Myocyte (in vitro differentiated cells): ENCODE measurements around the gene CDCP1. TPM values are rescaled to one million over a fixed set of nuclear protein-coding genes. Genes with fewer than 3 reads are reported as not detected.
"Not testable (repeated sequence)": the region's sequence is repeated elsewhere in the genome, so short reads cannot be mapped to it uniquely, and the experiment has no call there.

Experiments used
- DNase-seq: peaks from one replicate; pipeline ENCODE4 v3.0.0-alpha.2; 2012; ENCODE audit warnings: low read depth
- total RNA-seq: library from RNA; depleted of rRNA; stranded (reverse); fragments of >200 nt; gene quantifications from 2 replicates; pipeline ENCODE4 v1.2.3, GENCODE V29; 2014

CDCP1 gene
- total RNA-seq, 1 donor from 2014 or later = 2.7 TPM

- no peak for DNase-seq
These were observed 25.1 kb upstream of the CDCP1 start for GRCh38 chr3:45171283-45171682.

DNA sequence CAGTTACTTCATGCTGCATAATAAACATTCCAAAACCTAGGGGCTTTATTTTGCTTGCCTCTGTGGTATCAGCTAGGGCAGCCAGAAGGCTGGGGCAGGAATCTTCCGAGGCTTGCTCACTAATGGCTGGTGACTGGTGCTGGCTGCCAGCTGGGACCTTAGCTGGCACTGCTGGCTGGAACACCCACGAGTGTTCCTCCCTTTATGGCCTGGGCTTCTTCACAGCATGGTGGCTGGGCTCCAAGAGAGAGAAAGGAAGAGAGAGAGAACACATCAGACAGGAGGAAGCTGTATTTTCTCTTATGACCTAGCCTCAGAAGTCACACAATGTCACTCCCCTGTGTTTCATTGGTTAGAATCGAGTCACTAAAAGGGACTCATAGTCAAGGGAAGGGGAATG is 23.9 kb upstream of the CDCP1 start:
- peak; percentile 94 for DNase-seq

DNA sequence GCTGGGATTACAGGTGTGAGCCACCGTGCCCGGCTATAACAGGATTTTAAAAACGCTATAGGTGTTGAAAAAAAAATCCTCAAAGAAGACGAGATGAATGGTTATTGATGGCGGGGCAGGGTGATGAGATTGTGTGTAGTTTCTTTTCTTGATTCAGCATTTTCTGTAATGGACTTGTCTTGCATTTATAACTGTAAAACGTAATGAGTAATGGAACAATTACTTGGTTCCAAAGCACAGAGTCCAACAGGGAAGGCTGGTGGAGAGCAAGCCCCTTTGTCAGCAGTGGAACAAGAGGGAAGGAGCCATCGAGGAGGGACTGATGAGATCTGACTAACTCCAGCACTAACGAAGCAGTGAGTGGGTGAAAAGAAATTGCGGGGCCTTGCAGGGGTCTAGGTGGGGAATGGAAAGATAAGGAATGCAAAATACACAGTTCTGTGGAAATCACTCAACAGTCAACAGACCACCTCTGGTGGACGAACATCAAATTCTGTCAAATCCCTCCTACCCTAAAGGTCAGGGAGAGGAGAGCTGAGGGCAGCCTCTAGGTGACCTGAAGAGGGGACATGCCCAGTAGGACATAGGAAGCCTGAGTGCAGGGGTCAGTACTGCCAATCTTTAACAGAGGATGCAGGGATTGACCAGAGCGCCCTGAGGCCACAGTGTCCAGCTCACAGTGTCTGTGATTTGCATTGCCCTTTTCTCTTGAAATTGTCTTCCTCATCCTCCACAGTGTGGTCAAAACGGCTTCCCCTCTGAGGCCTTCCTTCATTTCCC is 23.1 kb upstream of the CDCP1 start:
- no peak for DNase-seq

DNA sequence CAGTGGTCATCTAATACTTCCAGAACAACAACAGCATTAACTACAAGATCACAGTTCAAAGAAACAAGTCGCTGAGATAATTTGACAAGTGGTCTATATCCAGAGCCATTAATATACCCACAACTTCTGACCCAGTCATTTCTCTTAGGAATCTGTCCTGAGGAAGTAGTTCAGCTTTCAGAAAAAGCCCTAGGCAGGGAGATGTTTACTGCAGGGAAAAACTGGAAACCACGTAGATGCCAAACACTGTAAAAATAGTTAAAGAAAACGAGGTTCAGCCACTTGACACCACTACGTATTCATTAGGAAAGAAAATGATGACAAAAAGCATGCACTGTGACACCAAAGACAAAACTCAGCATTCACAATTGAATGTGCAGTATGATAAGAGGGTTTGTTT is 22.3 kb upstream of the CDCP1 start:
- peak; percentile 67 for DNase-seq

DNA sequence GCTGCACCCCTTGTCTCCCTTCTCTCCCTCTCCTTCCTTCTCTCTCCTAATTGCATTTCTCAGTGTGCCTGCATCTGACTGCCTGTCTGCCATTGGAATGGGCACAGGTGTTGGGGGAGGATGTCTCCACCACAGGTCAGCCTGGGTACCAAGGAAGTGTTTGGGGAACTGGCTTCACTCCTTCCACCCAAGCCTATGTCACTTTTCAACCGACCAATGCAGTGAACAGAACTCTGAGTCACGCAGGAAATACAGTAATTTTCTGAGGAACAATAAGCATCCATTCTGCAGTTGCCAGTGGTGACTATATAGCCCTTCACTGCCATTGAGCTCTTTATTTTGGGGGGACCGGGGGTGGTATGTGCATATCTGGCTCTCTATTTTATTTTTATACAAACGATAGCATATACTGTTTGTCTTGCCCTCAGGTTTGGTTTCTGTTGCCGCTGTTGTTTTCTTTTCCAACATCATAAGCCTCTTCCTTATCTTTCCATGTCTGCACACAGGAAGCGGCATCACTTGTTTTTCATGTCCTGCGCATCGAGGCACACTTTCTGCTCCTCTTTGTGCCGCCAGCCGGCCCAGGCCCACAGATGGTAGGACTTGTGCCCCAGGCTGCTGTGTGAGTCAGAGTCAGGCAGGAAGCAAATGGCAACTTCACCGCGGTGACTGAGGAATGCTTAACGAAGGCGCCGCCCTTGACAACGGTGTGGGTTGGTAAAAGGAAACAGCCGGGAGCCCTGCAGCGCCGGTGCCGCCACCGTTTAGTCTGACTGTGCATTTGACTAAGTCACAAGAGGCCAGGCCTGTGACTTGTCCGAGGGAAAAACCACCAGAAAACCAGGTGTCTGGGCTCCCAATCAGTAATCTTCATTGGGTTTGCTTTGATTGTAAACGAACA is 21.1 kb upstream of the CDCP1 start:
- DNase-seq = peak; percentile 99

DNA sequence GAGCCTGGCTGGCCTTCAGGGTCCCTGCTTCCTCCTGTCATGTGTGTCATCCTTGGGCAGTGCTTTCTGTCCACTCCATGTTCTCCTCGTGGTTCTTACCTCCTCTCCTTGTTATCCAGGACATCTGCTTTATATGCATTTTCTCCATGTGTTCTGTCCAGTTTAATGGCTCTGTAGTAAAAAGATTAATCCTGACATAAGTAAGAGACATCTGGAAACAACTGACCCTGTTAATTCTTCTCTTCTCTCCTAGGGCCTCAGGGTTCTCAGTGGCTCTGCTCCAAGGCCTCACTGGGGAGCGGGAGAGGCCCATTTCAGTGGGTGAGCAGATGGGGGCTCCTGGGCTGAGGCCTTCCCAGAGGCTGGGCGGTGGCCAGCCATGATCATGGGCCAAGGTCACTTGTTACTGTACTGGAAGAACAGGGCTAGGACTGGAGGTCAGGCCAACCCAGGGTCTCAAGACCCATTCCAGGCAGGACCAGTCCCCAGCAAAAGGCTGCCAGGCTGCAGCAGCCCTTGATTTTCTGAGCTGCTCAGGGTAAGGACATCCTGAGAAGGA is 20.2 kb upstream of the CDCP1 start:
- DNase-seq = no peak

GRCh38 chr3:45165497-45166283 is 19.5 kb upstream of the CDCP1 start:
- no peak for DNase-seq

DNA sequence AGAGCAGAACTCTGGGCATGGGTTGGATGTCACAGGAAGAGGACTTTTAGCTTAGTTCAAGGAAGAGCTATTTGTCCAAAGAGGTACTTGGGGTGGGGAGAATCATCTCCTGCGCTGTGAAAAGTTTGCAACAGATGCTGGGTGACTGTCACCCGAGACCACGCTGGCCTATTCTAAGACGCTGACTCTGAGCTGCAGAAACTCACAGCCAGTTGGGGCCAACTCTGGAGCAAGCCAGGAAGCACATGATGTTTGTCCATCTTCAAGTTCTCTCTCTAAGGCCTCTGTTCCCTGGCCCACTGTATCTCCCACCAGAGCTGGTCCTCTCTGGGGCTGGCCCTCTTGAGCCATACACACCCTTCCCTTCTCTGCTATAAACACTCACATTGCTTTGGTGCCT is 17.9 kb upstream of the CDCP1 start:
- peak; percentile 79 for DNase-seq

DNA sequence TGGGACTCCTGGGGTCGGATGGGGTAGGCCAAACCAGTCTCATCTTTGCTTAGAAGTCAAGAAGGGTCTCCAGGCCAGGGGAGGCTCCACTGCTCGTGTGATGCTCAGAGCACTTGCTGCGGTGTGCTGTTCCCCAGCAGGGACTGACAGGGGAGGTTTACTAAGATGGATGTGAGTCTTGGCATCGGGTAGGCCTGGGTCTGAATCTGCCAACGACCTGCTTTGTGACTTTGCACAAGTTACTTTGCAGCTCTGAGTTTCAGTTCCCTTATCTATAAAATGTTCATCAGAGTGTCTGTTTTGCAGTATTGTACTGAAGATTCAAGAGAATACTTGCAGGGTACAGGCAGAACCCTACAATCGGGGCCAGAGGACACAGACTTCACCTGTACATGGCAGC is 17.3 kb upstream of the CDCP1 start:
- no peak for DNase-seq

DNA sequence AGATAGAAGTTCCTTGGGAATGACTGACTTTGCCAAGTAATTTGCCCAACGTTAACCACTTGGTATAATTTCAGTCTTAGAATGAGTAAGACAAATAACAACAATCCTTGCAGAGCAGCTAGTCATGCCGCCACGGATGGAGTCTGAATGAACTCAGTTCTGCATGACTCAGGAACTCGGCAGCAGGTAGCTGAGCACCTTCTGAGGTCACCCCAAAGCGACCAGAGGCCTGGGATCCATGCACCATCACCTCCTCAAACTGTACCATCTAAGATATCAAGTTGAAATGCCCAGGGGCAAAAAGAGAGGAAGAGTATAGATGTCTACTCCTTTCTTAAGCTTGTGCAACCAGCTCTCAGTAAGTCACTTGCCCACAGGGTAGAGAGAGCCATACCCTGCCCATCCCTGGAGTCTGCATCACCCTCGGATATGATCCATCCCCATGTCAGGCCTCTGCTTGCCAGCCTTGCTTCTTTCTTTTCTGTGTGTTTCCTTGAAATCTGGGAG is 8.5 kb upstream of the CDCP1 start:
- no peak for DNase-seq

DNA sequence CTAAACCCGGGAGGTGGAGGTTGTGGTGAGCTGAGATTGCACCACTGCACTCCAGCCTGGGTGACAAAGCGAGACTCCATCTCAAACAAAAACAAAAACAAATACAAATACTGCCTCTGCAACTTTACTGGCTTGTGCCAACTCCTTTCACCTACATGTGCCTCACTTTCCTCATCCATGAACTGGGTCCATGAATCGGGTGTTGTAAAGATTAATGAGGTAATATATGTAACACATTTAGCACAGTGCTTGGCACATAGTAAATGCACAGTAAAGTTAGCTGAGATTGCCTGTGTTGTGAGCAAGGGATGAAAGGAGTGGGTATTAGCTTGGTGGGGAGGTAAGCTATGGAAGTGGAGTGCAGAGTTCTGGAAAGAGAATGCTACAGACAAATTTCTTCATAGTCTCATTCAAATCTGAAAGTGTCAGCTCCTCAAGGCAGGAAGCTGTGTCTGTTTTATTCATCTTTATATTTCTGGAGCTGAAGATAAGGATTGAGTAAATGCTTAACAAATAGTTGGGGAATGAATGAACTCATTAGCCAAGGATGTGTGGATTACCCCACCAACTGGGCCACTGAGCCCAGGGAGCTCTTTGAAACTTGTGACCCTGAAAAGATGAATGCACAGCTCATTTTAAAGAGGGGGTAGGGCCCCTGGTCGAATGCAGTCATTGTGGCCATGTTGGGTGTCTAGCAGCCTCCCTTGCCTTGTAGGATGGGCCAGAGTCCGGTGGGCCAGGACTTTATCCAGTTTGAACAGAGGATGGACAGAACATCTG is 7.7 kb upstream of the CDCP1 start:
- DNase-seq = no peak

DNA sequence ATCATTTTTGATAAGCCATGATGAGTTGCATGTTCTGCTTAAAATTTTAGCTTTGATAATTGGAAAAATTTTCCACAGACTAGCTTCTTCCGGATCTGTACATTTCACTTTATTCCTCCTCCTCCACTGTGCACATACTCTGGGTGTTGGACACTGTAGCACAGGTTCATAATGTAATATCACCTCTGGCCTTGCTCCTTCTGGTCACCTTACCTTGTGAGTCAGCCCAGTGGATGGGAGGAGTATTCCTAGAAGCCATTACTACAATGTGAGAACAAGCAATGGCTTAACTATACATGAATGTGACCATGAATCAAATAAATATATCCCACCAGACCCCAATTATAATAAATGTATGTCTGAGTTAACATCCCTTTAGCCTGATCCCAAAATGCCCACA is 6.1 kb upstream of the CDCP1 start:
- no peak for DNase-seq

GRCh38 chr3:45151100-45151499 is 4.9 kb upstream of the CDCP1 start:
- no peak for DNase-seq

DNA sequence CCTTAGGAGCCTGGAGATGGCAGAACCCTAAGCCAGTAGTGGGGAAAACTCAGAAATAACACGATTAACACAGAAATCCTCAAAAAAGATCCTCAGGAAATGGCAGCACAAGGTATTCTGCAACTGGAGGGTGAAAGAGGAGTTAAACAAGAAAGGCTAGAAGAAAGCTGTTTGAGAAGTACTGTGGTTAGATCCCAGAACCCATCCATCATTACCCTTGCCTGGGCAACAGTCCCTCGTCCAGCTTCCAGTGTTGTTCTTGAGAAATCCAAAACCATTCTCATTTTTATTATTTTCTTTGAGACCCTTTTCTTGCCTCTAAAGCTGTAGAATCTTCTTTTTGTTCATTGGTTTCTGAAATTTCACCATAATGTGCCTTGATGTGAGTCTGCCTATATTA is 2.7 kb upstream of the CDCP1 start:
- no peak for DNase-seq

GRCh38 chr3:45145223-45145622 is 955 bp downstream of the CDCP1 start:
- no peak for DNase-seq

DNA sequence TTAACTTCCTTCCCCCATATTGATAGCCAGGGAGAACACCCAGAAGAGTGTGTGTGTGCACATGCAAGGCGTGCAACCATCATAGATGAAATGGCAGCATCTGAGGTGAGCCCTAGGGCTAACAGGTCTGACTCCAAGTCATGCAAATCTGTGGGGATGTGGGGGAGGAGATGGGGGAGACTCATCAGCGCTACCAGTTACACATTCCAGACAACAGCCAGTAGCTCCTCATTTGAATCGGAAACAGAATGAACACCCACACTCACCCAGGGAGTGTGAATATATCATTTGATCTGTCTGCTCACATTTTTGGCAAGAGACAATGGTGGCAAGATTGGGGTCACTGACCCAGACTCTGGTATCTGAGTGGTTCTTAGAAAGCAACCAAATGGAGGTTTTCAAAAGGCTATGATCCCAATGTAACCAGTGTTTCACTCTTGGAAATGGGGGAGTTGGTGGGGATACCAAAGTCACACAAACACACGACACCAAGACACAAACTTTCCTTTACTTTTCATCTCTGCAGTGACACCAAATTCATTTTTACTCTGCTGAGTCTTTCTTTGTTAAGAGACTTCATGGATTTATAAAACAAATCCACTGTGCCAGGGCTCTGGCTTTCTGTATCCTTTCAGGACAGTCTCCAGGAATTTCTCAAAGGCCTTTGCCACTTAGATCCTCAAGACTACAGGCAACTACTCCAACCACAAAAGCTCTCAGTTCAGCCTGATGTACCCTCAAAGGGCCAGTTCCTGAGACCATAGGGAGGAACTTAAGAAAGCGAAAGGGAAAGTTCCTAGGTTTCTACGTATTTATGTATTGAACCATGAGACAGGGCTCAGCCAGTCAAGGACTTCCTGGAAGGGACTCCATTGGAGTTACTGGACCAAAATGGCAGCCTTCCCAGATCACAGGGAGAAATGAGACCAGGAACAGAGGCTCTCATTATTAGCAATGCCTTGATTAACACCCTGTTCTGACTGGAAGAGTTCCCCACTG is 2.2 kb downstream of the CDCP1 start:
- DNase-seq = no peak

- not testable (repeated sequence) for DNase-seq
These were observed 5.4 kb downstream of the CDCP1 start for GRCh38 chr3:45140770-45141155.

DNA sequence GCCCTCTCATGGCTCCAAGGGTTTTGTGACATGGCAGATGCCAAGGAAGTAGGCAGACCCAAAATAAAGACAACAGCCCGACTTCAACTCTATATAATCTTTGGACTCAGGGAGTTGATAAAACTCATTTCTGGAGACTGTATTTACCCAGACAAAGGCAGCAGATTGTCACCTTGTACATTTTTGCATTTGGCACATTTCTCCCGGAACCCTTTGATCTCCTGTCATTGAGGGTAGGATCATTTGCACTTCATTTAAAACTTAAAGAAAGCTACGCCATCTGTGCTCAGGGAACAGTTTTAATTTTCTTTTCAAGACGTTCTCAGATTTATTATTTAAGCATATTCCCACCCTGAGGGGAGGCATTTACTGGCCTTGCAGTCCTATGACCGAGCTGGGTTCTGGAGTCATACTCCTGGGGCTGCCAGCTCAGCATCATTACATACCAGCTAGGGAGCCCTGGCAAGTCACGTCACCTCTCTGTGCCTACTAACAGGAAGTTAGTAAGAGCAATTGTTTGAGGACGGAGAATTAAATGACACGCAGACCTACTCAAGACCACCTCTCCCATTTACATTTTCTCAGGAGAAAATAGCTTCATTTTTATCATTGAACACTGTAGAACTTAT is 5.9 kb downstream of the CDCP1 start:
- no peak for DNase-seq
